ENCODE results near the gene SIK3.
"Not testable (repeated sequence)": the region's sequence is repeated elsewhere in the genome, so short reads cannot be mapped to it uniquely, and the experiment has no call there.

Gene SIK3

DNA sequence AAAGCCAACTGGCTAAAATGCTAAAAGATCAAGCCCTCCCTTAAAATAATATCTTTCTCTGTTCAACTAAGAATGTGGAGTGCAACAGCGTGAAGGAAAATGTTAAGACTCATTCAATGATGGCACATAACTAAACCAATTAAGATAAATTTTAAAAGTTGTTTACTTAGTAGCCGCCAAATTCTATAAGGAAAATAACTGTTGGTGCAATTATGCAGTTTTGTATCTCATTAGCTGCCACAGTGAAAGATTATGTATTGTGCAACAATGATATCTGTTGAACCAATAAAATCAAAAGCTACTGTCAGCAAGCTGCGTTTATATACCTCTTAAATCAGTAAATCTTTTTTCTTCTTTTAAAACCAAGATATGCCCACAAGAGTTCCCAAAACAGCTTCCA lies 55.5 kb downstream of the SIK3 start:
- DNase-seq = no peak

DNA sequence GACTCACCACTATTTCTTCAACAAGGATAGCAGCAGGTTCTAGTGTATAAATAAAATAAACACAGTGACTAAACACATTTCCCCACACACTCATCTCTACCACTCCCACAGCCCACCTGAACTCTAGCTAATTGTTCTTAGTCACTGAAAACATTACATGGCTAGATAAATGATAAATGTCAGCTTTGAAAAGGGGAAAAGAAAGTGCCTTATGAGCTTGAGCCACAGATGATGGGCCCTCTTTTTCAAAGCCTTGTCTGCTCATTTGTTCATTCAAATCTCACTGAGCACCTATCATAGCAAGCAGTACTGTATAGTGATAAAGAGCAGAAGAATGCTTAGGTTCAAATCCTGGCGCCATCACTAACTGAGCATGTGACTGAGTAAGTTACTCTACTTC lies 58.3 kb downstream of the SIK3 start:
- no peak for DNase-seq

DNA sequence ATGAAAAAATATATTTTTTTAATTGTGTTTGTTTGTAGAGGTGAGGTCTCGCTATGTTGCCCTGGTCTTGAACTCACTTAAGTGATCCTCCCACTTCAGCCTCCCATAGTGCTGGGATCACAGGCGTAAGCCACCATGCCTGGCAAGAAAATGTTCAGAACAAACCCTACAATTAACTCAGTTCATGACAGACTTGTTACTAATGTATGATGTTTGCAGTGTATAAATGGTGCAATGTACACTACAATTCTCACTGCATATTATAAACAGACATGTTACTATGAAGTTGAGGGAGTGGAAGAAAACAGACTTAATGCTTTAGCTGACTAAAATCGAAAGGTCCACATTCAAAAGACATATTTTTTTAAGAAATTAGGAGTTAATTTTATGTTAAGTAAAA lies 59.0 kb downstream of the SIK3 start:
- no peak for DNase-seq

DNA sequence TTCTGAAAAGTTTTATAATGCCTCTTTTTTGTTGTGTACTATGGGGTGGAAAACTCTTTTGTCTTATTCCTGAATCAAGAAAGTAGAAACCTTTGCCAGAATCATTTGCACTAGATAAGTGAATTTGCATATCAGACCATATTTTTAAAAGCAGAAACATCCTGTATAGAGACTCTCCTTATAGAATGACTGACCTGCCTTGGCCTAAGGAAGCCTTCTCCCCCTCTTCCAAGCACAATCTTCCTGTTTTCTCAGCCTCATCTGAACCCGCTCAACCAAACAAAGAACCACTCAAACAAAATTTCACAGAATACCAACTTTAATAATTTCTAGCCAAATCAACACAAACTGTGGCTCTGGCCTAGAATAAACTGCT lies 60.3 kb downstream of the SIK3 start:
- DNase-seq = no peak

DNA sequence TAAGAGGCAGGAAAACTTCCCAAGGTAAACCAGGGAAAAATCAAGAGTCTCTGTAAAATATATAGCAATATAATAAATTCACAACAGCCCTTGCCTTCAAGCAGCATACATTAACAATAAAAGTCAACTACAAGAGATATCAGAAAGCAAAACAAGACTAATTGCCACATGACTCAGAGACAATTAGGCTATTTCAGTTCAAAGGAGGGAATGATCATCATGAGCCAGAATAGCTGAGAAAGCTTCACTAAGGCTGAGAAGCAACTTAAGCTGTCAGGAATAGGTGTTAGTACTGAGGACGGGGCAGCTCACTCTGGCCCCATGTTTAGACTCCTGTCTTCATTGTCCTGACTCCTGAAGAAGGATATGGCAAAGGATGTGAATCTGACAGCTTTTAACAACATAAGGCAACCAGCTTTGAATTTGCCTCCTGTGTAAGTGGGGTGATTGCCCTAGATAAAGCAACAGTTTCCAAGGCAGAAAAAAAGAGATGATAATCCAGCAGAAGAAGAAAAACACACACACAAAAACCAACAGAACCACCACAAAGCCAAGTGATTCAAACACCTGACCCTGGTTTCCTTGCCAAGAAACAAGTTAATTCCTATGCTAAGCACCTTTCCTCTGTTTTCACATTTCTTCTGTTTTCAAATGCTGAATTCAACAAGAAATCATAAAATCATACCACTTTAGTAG lies 60.8 kb downstream of the SIK3 start:
- DNase-seq = no peak

DNA sequence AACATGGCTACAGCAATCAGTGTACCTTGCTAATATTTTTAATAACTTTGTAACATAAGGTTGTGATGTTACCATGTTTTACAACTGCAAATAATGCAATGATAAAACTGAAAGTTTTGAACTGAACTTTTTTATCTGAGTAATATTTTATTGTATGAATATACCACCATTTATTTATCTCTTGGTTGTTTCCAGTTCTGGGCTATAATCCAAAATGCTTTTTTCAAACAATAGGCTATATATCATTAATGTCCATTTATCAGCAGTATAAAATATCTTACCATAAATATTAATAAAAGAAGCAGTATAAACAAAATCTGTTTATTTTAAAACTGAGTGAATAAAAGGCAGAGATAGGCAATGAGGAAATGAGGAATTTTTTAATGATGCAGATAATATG lies 63.3 kb downstream of the SIK3 start:
- no peak for DNase-seq

DNA sequence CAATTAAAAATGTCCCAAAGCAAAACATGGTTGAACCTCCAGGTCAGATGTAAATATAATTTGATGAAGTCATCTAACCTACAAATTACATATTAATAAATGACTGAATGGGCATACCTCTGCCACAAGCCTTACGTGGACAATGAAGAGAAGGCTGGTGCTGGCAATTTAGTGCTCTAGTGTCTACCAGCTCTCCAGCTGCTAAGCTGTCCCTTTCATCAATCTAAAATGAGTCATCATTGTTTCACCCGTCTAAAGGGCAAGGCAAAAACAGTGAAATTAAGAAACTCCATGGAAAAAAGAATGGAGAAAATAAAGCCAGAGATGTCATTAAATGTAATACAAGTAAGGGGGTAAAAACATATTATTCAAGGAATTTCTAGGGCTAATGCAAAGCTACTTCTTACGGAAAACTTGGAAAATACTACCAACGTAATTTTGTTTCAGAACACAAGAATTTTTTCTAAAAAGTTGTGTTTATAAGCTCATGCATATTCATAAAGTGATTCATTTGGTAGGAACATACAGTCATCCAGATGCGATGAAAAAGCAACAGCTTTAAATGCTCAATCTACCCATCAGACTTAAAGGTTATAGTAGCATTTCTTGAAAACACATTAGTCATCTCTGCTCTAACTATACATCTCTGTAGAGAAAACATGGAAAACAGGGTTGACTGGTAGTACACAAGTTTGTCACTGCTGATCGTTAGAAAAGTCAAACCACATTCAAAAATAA lies 71.5 kb downstream of the SIK3 start:
- no peak for DNase-seq

DNA sequence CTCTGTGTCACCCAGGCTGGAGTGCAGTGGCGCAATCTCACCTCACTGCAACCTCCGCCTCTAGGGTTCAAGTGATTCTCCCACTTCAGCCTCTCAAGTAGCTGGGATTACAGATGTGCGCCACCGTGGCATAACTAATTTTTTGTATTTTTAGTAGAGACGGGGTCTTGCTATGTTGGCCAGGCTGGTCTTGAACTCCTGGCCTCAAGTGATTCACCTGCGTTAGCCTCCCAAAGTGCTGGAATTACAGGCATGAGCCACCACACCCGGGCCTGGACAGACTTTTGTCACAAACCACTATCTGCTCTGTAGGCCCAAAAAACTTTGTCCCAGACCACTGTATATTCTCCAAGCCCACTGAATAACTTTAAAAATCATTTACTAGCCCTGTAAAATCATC lies 74.5 kb downstream of the SIK3 start:
- not testable (repeated sequence) for DNase-seq

DNA sequence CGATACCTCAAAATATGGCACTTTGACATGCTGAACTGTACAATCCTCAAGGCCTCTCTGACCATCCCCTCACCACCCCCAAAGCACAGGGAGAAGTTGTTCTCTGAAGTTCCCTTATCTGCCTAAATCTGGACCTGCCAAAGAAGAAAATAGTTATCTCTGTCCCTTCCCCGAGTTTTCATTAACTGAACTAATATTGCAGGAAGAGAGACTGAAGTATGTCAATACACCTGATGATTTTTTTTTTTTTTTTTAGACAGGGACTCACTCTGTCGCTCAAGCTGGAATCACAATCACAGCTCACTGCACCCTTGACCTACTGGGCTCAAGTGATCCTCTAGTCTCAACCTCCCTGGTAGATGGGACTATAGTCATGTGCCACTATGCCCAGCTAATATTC lies 75.0 kb downstream of the SIK3 start:
- no peak for DNase-seq

DNA sequence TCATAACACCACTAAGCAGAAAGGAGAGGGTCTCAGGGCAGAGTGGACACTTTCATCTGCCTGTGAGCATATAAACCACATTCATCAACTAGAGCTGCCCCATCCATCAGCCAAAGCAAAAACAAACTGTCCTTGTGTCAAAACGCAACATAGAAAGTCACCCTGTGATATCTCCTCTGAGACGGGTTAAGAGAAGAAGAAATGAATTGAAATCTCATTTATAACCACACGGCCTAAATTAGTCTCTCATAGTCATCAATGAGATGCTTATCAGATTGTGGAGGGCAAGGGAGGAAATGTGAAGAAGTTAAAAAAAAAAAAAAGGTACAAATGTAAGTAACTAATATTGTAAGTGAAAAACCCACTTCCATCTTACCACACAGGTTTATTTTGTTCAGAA lies 75.7 kb downstream of the SIK3 start:
- DNase-seq = no peak

DNA sequence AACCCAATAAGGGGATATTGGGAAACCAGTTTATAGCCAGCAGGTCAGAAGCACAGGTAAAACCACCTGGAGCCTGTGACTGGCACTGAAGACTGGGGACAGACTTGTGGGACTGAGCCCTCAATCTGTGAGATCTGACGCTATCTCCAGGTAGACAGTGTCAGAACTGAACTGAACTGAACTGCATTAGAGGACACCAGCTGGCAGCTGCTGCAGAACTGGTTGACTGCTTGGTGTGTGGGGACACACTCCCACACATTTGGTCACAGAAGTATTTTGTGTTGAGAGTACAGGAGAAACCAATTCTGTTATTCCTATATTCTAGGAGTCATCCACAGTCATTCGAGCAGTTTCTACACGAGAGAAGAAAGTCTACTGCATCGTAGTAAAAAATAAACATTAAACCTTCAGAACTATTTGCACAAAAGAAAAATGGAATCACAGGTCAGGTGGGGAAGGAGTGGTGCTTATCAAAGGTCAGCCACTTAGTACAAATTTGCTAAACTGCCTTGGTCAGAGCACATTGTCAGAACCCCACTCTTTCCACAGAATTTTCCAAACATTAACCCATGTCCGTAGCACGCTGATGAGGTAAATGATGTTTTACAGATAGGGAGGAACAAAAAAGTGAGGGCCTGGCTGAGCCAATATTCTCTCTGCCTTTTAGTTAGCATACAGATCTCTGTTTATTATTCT lies 77.2 kb downstream of the SIK3 start:
- DNase-seq = no peak

DNA sequence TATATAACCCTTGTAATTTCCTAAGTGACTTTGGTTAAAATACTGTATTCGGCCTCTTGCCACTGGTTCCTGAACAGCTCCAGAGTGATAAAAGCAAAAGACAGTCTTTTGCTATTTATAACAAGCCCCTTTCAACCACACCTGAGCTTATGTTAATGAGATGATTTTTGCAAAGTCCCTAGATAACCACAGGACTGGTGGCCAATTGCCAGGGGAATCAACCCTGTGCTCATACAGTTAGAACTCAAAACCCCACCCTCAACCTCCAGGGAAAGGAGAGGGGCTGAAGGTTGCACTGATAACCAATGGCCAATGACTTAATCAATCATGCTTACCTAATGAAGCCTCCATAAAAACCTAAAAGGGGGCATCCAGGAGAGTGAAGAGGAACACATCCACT lies 77.9 kb downstream of the SIK3 start:
- no peak for DNase-seq

DNA sequence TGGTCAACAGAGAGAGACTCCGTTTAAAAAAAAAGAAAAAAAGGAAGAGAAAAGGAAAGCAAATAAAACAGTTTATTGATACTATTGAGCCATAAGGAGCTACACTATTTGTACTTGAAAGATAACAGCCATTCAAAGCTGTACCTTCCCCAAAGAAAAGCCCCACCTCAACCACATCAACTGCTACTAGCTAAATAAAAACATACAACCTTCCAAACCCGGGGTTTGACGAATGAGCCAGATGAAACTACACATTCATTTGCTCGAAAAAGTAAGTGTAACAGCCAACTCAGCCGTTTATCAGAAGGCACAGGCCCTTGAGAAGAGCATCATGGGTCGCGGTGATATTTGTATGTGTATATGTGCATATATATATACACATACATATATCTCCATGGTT lies 78.4 kb downstream of the SIK3 start:
- no peak for DNase-seq

DNA sequence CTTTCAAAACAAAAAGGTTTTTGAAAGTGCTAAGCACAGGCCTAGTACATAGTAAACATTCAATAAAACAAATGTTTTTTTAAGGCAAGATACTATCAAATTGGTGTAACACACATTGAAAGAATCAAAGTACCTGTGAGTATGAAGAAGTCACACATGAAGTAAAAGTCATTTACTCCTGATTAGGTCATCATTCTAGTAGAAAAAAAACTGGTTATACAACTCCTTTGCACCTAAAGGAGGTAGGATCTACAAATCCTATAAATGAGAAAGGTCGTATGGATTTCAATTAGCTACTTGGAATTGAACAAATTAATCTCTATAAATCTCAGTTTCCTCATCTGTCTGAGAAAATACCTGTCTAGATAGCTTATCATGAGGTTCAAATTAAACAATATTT lies 80.8 kb downstream of the SIK3 start:
- no peak for DNase-seq

DNA sequence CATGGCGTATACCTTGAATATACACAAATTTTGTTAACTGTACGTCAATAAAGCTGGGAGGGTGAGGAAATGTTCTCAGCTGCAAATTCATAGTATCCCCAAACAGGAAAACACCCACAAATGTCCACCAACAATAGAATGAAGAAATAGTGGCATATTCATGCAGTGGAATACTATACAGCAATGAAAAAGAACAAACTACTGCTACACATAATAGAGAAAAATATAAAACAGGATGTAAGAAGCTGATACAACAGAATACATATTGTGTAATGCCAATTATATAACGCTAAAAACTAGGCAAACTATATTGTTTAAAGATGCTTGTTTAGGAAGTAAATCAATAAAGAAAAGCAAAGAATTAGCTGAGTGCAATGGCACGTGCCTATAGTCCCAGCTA lies 81.5 kb downstream of the SIK3 start:
- no peak for DNase-seq

DNA sequence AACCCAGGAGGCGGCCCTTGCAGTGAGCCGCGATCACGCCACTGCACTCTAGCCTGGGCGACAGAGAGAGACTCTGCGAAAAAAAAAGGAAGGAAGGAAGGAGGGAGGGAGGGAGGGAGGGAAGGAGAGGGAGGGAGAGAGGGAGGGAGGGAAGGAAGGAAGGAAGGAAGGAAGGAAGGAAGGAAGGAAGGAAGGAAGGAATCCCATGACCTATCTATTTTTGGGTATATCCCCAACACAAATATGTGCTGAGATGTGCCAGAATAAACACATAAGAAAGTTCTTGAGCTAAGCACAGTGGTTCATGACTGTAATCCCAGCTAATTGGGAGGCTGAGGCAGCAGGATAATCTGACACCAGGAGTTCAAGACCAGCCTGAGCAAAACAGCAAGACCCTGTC lies 82.0 kb downstream of the SIK3 start:
- DNase-seq = no peak

DNA sequence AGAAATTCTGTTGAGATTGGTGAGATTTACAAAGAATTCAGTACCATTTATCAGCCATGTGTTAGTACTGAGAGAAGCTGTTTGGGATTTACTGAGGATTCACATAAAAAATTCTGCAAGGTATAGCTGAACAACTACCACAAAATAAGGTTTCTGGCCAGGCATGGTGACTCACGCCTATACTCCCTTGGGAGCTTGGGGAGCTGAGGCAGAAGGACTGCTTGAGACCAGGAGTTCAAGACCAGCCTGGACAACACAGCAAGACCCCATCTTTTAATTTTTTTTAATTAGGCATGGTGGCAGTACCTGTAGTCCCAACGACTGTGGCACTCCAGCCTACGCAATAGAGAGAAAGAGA lies 86.7 kb downstream of the SIK3 start:
- no peak for DNase-seq

DNA sequence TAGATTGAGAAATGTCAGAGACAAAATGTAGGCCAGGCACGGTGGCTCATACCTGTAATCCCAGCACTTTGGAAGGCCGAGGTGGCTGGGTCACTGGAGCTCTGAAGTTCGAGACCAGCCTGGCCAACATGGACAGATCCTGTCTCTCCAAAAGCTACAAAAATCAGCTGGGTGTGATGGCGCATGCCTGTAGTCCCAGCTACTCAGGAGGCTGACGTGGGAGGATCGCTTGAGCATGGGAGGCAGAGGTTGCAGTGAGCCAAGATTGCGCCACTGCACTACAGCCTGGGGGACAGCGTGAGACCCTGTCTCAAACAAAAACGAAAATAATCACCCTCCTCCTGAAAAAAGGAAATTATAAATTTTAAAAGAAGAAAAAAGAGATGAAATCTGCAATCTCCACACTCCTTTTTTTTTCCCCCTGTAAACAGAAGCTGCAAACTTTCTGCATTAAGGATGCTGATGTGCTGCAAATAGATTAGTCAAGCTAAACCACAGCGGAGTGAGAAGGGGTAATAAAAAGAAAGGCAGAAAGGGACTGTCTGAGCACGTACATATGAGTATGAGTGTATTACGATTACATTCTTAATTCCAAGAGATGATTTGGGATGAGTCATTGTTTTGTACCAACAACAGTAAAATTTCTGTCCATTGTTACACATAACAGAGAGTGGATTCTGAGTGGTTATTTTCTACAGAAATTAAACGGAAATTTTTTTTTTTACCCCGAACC lies 87.3 kb downstream of the SIK3 start:
- DNase-seq = no peak

DNA sequence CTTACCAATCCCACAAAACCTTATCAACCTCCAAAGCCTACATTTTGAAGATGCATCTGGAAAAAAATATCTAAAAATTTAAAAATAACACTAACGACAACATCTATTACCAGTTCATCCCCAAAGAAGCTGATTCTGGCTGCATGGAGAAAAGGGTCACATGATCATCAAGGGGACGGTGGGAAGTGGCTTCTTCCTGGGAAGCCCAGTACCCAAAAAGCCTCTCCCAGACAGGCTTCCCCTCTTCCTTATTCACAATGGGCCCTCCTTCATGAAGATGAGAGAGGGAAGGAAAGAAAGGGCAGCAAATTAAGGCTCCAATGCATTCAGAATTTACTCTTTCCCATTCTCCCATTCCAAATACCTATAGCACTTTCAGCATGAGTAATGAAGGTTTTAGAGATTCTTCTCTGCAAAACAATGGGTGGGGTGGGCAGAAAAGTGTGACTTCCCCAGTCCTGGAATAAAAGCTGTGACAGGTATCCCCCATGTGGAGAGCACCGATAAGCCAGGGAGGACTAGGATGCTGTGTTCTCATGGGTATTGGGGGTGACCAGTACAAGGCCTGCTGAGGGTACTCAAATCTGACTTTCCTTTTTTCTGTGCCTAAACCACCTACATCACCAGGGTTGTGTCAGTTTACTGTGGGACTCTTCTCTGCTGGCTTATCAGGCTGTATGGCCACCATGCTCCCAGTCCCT lies 88.2 kb downstream of the SIK3 start:
- DNase-seq = no peak

DNA sequence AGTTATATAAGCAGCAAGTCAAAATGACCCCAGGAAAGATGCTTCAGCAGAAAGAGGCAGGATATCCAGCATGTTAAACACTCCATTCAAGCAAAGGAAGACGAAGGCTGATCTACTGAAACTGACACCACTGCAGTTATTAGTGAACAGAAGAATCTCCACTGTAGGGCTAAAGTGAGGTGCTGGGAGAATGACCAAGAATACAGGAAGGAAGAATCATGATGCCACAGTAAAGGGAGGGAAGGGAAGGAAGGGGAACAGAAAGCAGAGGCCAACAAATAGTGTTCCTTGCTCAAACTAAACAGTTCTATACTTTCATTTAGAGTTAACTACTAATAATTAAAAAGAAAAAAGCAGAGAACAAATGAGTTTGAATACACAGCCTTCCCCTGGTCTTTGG lies 92.5 kb downstream of the SIK3 start:
- DNase-seq = no peak

DNA sequence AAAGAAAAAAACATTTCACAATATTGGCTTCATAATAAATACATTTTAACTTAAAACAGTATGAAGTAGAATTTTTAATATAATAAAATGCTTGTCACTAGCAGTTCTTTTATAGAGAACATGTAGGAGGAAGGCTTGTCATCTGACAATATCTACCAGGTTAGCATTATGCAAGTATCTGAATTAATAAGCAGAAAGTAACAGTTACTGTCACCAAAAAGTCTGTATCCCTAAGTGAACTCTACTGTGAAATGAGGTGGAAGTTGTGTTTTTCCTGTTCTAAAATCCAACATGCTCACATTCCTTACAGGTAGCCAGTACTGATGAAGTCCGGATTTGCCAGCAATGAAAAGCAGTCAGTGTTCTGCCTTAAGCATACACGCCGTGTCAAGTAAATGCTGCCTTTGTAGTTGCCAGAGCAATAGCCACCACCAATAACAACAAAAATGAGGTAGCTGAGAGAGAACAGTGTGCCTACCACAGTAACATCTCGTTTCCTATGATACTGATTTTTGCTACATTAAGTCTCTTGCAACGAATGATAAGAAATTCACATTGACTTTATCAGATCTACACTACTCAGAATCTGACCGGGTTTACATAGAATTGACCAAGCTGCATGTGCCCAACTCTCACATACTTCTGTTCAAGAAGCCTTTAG lies 95.5 kb downstream of the SIK3 start:
- no peak for DNase-seq

DNA sequence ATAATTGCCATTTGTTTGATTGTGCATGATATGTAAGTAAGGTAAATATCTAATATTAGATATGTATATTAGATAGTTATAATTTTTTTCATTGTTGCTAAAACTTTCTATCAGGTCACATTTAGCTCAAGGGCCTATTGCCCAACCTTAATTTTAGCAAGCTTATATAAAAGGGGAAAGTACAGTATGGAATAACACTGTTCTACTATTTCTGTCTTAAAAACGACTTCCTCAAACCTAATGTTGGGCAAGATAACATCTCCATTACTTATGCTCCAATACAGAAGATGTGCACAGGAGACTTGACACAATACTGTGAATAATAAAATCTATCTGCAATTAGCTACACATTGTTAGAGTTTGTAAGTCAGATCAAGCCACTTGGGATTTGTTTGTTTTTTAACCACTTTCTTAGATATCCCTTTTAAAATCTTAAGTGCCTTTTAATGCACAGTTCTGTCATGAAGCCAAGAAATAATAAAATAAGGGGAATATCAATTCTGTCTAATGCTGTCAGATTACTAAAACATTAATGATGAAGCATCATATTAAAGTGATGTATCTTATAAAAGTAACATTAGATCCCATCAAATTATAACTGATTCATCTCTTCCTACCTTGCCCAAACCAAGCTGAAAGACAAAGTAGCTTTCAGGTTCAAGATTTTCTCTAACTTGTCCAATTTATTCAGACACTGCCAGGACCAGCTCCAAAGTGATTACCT lies 98.1 kb downstream of the SIK3 start:
- DNase-seq = no peak
